ENCODE data around the gene CD22. TPM values are rescaled to one million over a fixed set of nuclear protein-coding genes. Genes with fewer than 3 reads are reported as not detected.

Gene CD22
- total and polyA plus RNA-seq, 8 donors = 2.0 to 5.7 (median 4.0) TPM; not detected in 3

- 56 to 67% (median 66%) methylated on average over 2 to 3 of the region's 3 CpGs for WGBS, 5 donors
- Histone ChIP-seq H3K36me3 (no peaks in the 10 kb centered on the region), H3K27me3 (peaks cover 0 to 74% (median 20%) of the 10 kb centered on the region in 3 donors), H3K9me3 (no peaks in the 10 kb centered on the region), H3K4me1 (no peaks in the 10 kb centered on the region), H3K27ac (no peak overlapping the region), H3K4me3 (no peak overlapping the region)
- intact Hi-C loops (cut with DNase I; ENCODE audit: low total_unique reads) = no loop called here
- DNase-seq = no peak
- no peak for TF ChIP-seq CTCF (IDR thresholded peaks at IDR 0.05)
- no peak for TF ChIP-seq EP300 (IDR thresholded peaks at IDR 0.05)
- no peak for TF ChIP-seq POLR2AphosphoS5 (IDR thresholded peaks at IDR 0.05)
- no peak for TF ChIP-seq POLR2A (IDR thresholded peaks at IDR 0.05)
Measured at GRCh38 chr19:35294328-35294727, 34.7 kb upstream of the CD22 start.

- Histone ChIP-seq H3K36me3 (no peaks in the 10 kb centered on the region), H3K27ac (no peak overlapping the region), H3K4me3 (no peak overlapping the region), H3K4me1 (no peaks in the 10 kb centered on the region), H3K27me3 (peaks cover 0 to 82% (median 22%) of the 10 kb centered on the region in 3 donors), H3K9me3 (no peaks in the 10 kb centered on the region)
- DNase-seq = no peak
- TF ChIP-seq CTCF (IDR thresholded peaks at IDR 0.05) (no peak), POLR2A (IDR thresholded peaks at IDR 0.05) (no peak), POLR2AphosphoS5 (IDR thresholded peaks at IDR 0.05) (no peak), EP300 (IDR thresholded peaks at IDR 0.05) (no peak)
- 58 to 70% (median 65%) methylated on average over 17 to 25 of the region's 25 CpGs for WGBS, 5 donors
- intact Hi-C loops (cut with DNase I; ENCODE audit: low total_unique reads) = no loop called here
Measured at GRCh38 chr19:35294859-35295791, 33.9 kb upstream of the CD22 start.

- Histone ChIP-seq H3K9me3 (no peaks in the 10 kb centered on the region), H3K4me3 (no peak overlapping the region), H3K36me3 (no peaks in the 10 kb centered on the region), H3K27me3 (peaks cover 0 to 80% (median 23%) of the 10 kb centered on the region in 3 donors), H3K27ac (no peak overlapping the region), H3K4me1 (no peaks in the 10 kb centered on the region)
- DNase-seq = peak in 1 of 2 donors; percentile 62
- TF ChIP-seq POLR2AphosphoS5 (IDR thresholded peaks at IDR 0.05) (no peak), EP300 (IDR thresholded peaks at IDR 0.05) (no peak), POLR2A (IDR thresholded peaks at IDR 0.05) (no peak), CTCF (IDR thresholded peaks at IDR 0.05) (no peak)
- intact Hi-C loops (cut with DNase I; ENCODE audit: low total_unique reads) = no loop called here
- 37 to 78% (median 41%) methylated on average over 9 to 24 of the region's 24 CpGs for WGBS, 5 donors
Measured at GRCh38 chr19:35295792-35296462, 33.1 kb upstream of the CD22 start.

GRCh38 chr19:35296644-35297514 is 32.1 kb upstream of the CD22 start:
- DNase-seq = no peak
- 84 to 92% (median 89%) methylated on average over 7 of the region's 7 CpGs for WGBS, 5 donors
- intact Hi-C loops (cut with DNase I; ENCODE audit: low total_unique reads) = no loop called here
- Histone ChIP-seq H3K4me1 (no peaks in the 10 kb centered on the region), H3K9me3 (no peaks in the 10 kb centered on the region), H3K27ac (no peak overlapping the region), H3K4me3 (no peak overlapping the region), H3K27me3 (peaks cover 0 to 78% (median 21%) of the 10 kb centered on the region in 3 donors), H3K36me3 (no peaks in the 10 kb centered on the region)
- TF ChIP-seq POLR2AphosphoS5 (IDR thresholded peaks at IDR 0.05) = no peak
- TF ChIP-seq POLR2A (IDR thresholded peaks at IDR 0.05) = no peak
- no peak for TF ChIP-seq CTCF (IDR thresholded peaks at IDR 0.05)
- no peak for TF ChIP-seq EP300 (IDR thresholded peaks at IDR 0.05)
